H1 (cell line): ENCODE measurements around the gene ADGRL2. TPM values are rescaled to one million over a fixed set of nuclear protein-coding genes. Genes with fewer than 3 reads are reported as not detected.

Source experiments
- RBBP5 ChIP-seq: IDR thresholded peaks from 2 replicates; pipeline ENCODE4 v1.7.1; 2012; ENCODE audit warnings: low read depth, mild to moderate bottlenecking, inconsistent platforms, low read length, moderate library complexity, borderline replicate concordance
- polyA plus RNA-seq, 7 experiments: library from polyadenylated mRNA; depleted of rRNA in 3 of 7; stranded (reverse) in 5 of 7; unstranded in 2 of 7; fragments of >200 nt in 5 of 7; fragments of 200-250 nt in 2 of 7; gene quantifications; 1 replicate in 5 of 7; 2 replicates in 1 of 7; 4 replicates in 1 of 7; pipeline versions ENCODE4 v1.2.1 to v1.2.3, GENCODE V29; 2011 to 2013; ENCODE audit warnings: missing spikeins in 2 of 7, mixed read lengths in 2 of 7
- total RNA-seq: library from RNA; stranded (reverse); fragmentation: NEBNext Ultra II Directional; extraction: Animal tissue kit (Norgen Biotek cat#: 25700); gene quantifications from 2 replicates; pipeline ENCODE4 v1.2.1, GENCODE V29; 2021

The ADGRL2 gene
- total and polyA plus RNA-seq, 2 of the 8 experiments (the other 6 are each of a cell fraction or from before 2014, with no cell fraction given): 113 to 124 TPM

- TF ChIP-seq RBBP5: no peak
Measured at GRCh38 chr1:81887421-81888144, 86.8 kb downstream of the ADGRL2 start (continued).
